Thoracic aorta (tissue), 2 donors: ENCODE measurements around the gene ERN1. TPM values are rescaled to one million over a fixed set of nuclear protein-coding genes. Genes with fewer than 3 reads are reported as not detected.

Experiments used
- ATAC-seq: fragments of 150-250 bp; one replicate; pipeline ENCODE4 v1.8.0; 2017; ENCODE audit warnings: low read depth; ENCODE audit not compliant: insufficient number of reproducible peaks, low FRiP score
- DNase-seq: peaks from one replicate; pipeline ENCODE4 v3.0.0-alpha.2; 2020; ENCODE audit warnings: low spot score
- H3K27ac ChIP-seq, 2 donors: fragments of 200-600 bp; sonication (generic); 1 replicate in 1 of 2; 2 replicates in 1 of 2; pipeline ENCODE4 v1.5.1; 2016; ENCODE audit warnings: mild to moderate bottlenecking in 2 of 2, moderate library complexity in 2 of 2
- H3K27me3 ChIP-seq: fragments of 200-600 bp; sonication (generic); replicated peaks from 2 replicates; pipeline ENCODE4 v1.6.0; 2016; ENCODE audit warnings: mild to moderate bottlenecking; ENCODE audit not compliant: insufficient read depth
- H3K36me3 ChIP-seq: fragments of 200-600 bp; sonication (generic); one replicate; pipeline ENCODE4 v1.5.1; 2016
- H3K4me1 ChIP-seq, 2 donors: fragments of 200-600 bp; sonication (generic); 1 replicate in 1 of 2; 2 replicates in 1 of 2; pipeline versions ENCODE4 v1.5.1 to v1.6.0; 2016; ENCODE audit warnings: low read depth in 2 of 2, mild to moderate bottlenecking in 1 of 2; ENCODE audit not compliant: control insufficient read depth in 1 of 2
- H3K4me3 ChIP-seq: fragments of 200-600 bp; sonication (generic); 2 replicates; pipeline ENCODE4 v1.5.1; 2016; ENCODE audit warnings: mild to moderate bottlenecking
- H3K9me3 ChIP-seq: fragments of 200-600 bp; sonication (generic); 2 replicates; pipeline ENCODE4 v1.5.1; 2016
- total RNA-seq, 2 donors: library from RNA; depleted of rRNA; stranded (reverse); fragments of >200 nt; gene quantifications; one replicate each; pipeline versions ENCODE4 v1.1.0 to v1.2.3, GENCODE V29; 2016
- TF ChIP-seq, protein P1 (sequence below): fragments of 200-600 bp; sonication (generic); IDR thresholded peaks from one replicate; pipeline ENCODE4 v1.5.1; 2019; ENCODE audit warnings: antibody characterized with exemption

The ERN1 gene
- total RNA-seq, 2 donors from 2014 or later = 13.0 to 22.7 TPM

DNA sequence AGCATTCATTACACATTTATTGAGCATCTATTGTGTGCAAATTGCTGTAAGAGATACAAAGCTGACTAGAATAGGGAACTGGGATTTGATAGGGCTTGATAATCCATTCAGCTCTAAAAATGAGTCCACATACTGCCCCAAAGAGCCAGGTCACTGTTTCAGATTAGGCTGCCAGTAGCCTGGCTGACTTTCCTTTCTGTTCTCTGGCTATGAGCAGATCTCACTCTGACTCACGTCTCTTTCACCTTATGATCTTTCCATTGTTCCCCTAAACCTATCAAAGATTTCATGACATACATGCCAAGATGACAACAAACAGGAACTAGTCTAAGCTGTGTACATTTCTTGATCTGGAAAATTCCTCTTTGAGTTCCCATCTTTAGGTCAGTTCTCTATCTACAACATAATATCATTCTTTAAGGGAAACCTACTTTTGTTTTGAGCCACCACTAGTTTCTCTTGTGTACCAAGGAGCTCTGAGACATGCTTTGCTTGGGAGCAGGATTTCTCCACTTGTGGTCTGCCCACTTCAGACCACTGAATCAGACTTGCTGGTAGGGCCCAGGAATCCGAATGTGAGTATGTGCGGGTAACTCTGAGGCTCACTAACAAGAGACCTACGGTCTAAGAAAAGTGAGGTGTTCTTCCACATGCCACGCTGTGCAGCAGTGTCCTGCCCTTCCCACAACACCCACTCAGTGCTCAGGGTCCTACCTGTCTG lies 68.6 kb downstream of the ERN1 start:
- ATAC-seq (no peak), DNase-seq (no peak)
- H3K4me1 ChIP-seq = no peaks in the 10 kb centered on the region
- no peaks in the 10 kb centered on the region for H3K27me3 ChIP-seq
- no peak overlapping the region for H3K4me3 ChIP-seq
- H3K36me3 ChIP-seq = peaks cover 11% of the 10 kb centered on the region
- TF ChIP-seq, protein P1, sequence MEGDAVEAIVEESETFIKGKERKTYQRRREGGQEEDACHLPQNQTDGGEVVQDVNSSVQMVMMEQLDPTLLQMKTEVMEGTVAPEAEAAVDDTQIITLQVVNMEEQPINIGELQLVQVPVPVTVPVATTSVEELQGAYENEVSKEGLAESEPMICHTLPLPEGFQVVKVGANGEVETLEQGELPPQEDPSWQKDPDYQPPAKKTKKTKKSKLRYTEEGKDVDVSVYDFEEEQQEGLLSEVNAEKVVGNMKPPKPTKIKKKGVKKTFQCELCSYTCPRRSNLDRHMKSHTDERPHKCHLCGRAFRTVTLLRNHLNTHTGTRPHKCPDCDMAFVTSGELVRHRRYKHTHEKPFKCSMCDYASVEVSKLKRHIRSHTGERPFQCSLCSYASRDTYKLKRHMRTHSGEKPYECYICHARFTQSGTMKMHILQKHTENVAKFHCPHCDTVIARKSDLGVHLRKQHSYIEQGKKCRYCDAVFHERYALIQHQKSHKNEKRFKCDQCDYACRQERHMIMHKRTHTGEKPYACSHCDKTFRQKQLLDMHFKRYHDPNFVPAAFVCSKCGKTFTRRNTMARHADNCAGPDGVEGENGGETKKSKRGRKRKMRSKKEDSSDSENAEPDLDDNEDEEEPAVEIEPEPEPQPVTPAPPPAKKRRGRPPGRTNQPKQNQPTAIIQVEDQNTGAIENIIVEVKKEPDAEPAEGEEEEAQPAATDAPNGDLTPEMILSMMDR = no peak
- H3K9me3 ChIP-seq = no peaks in the 10 kb centered on the region
- H3K27ac ChIP-seq = no peak overlapping the region

DNA sequence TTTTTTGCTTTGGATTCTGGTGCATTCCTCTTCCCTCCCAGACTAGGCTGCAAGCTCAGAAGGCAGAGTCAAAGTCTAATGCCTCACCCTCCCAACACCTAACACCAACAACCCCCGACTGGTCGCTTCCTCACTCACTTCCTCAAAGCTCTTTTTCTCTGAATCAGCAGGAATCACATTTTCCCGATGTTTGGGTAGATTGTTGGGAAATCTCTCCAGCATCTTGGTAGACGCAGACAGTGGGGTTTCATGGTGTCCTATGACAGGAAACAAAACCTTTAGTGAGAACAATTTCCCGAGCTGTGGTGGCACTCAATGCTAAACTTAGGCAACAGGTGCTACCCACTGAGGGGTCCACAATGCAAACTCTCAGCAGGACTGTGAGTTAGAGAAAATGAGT lies 69.6 kb downstream of the ERN1 start:
- Histone ChIP-seq H3K27me3 (no peaks in the 10 kb centered on the region), H3K4me1 (no peaks in the 10 kb centered on the region), H3K9me3 (no peaks in the 10 kb centered on the region), H3K36me3 (peaks cover 21% of the 10 kb centered on the region), H3K27ac (no peak overlapping the region), H3K4me3 (no peak overlapping the region)
- TF ChIP-seq, protein P1 = no peak
- DNase-seq (no peak), ATAC-seq (no peak)

DNA sequence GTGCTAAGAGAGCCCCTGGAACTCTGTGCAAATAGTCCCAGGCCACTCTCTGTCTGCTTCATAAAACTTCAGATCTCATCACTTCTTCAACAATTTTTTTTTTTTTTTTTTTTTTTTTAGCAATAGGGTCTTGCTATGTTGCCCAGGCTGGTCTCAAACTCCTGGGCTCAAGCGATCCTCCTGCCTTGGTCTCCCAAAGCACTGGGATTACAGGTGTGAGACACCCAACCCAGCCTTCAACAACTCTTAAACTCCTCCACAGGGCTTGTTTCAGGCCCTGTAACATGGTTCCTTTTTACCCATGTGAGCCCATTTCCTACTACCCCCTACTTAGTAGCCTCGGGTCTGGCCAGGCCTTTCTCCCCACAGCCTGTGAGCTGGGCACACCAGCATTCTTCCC lies 70.2 kb downstream of the ERN1 start:
- no peak for DNase-seq
- Histone ChIP-seq H3K27ac (no peak overlapping the region), H3K4me1 (no peaks in the 10 kb centered on the region), H3K9me3 (no peaks in the 10 kb centered on the region), H3K36me3 (peaks cover 24% of the 10 kb centered on the region), H3K27me3 (no peaks in the 10 kb centered on the region), H3K4me3 (no peak overlapping the region)
- ATAC-seq = no peak
- TF ChIP-seq, protein P1 = no peak

DNA sequence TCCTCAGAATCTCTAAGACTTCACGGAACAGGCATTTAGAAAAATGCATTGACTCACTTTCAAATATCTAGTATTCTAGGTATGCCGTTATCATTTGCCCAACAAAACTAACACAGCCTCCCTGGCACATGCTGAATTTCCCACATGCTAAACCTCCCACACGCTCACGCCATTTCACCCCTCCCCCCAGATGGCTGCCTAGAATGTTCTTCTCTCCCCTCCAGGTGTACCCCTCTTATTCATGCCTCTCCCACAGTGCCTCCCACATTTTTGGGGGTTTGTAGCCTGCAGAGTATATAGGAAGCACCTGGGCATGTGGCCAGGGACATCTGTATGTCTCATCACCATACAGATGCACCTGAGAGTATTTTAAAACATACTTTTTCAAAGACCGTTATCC lies 71.3 kb downstream of the ERN1 start:
- Histone ChIP-seq H3K27ac (no peak overlapping the region), H3K4me3 (no peak overlapping the region), H3K27me3 (no peaks in the 10 kb centered on the region), H3K9me3 (no peaks in the 10 kb centered on the region), H3K36me3 (peaks cover 29% of the 10 kb centered on the region), H3K4me1 (no peaks in the 10 kb centered on the region)
- DNase-seq = no peak
- ATAC-seq = no peak
- TF ChIP-seq, protein P1 = no peak

DNA sequence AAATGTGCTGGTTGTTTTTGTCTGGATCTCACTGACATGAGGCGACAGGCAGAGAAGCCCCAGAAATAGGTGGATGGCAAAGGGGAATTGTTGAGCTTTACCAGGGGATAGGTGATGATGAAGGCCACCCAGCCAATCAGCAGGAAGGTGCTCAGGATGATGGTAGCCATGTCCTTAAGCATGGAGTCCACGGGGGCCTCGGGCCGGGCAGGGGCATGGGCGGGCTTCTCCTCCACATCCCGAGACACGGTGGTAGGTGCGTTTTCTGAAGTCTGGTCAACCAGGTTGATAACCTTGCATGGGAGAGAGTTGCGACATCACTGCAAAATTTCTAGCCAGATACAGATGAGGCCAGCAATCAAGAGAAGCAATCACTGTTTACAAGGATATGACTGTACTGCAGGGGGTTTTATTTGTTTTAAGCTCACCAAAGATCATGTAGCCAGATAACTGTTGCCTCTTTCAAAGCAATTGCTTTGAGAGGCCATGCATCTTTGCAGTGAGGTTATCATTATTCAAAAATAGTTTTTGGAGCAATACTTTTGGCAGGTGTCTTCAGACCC lies 72.2 kb downstream of the ERN1 start:
- DNase-seq (no peak), ATAC-seq (no peak)
- Histone ChIP-seq H3K27me3 (no peaks in the 10 kb centered on the region), H3K27ac (no peak overlapping the region), H3K4me3 (no peak overlapping the region), H3K4me1 (no peaks in the 10 kb centered on the region), H3K36me3 (peaks cover 33% of the 10 kb centered on the region), H3K9me3 (no peaks in the 10 kb centered on the region)
- TF ChIP-seq, protein P1 = no peak
